C4-2B (cell line): ENCODE results near the gene PLD2.

ENCODE experiments used
- CTCF ChIP-seq: fragments of 450-650 bp; conservative IDR thresholded peaks from 2 replicates; pipeline ENCODE4 v1.5.1; 2017; ENCODE audit warnings: mild to moderate bottlenecking
- ZFX ChIP-seq: fragments of 450-650 bp; IDR thresholded peaks from 2 replicates; pipeline ENCODE4 v1.6.1; 2017

- no peak for TF ChIP-seq CTCF
- TF ChIP-seq ZFX, result no peak
Observed at GRCh38 chr17:4845118-4845517, 38.2 kb downstream of the PLD2 start.
